H9 (cell line): Measurements from ENCODE around the gene ANKRD29. TPM values are rescaled to one million over a fixed set of nuclear protein-coding genes. Genes with fewer than 3 reads are reported as not detected.

ENCODE experiments used
- DNase-seq: peaks from one replicate; pipeline ENCODE4 v3.0.0-alpha.2; 2017
- H2AFZ ChIP-seq: one replicate; pipeline ENCODE4 v1.6.1; 2013; ENCODE audit warnings: mild to moderate bottlenecking, low read length, control low read depth, moderate library complexity
- H2AK5ac ChIP-seq: 2 replicates; pipeline ENCODE4 v1.6.1; 2013; ENCODE audit warnings: low read length, control low read depth, mixed read lengths; ENCODE audit not compliant: insufficient read length
- H2BK120ac ChIP-seq: one replicate; pipeline ENCODE4 v1.6.1; 2013; ENCODE audit warnings: low read depth, mild to moderate bottlenecking, low read length, control low read depth, inconsistent platforms; ENCODE audit not compliant: poor library complexity, severe bottlenecking
- H2BK12ac ChIP-seq: 2 replicates; pipeline ENCODE4 v1.6.1; 2013; ENCODE audit warnings: low read length, control low read depth, mixed read lengths, low read depth; ENCODE audit not compliant: insufficient read length
- H2BK15ac ChIP-seq: 2 replicates; pipeline ENCODE4 v1.6.1; 2013; ENCODE audit warnings: low read depth, low read length, control low read depth
- H2BK20ac ChIP-seq: one replicate; pipeline ENCODE4 v1.6.1; 2013; ENCODE audit warnings: low read depth, mild to moderate bottlenecking, low read length, control low read depth, inconsistent platforms; ENCODE audit not compliant: poor library complexity, severe bottlenecking
- H2BK5ac ChIP-seq: 2 replicates; pipeline ENCODE4 v1.6.1; 2013; ENCODE audit warnings: low read length, control low read depth, mixed read lengths; ENCODE audit not compliant: insufficient read length
- H3K14ac ChIP-seq: 2 replicates; pipeline ENCODE4 v1.6.1; 2013; ENCODE audit warnings: low read length, control low read depth; ENCODE audit not compliant: insufficient read depth
- H3K18ac ChIP-seq: 2 replicates; pipeline ENCODE4 v1.6.1; 2013; ENCODE audit warnings: low read depth, mild to moderate bottlenecking, mixed read lengths, low read length, control low read depth; ENCODE audit not compliant: insufficient read length
- H3K23ac ChIP-seq: 2 replicates; pipeline ENCODE4 v1.6.1; 2013; ENCODE audit warnings: low read length, control low read depth, mixed read lengths, low read depth; ENCODE audit not compliant: insufficient read length
- H3K23me2 ChIP-seq: 2 replicates; pipeline ENCODE4 v1.6.1; 2013; ENCODE audit warnings: low read depth, mild to moderate bottlenecking, mixed read lengths, low read length, control low read depth; ENCODE audit not compliant: insufficient read length, poor library complexity, severe bottlenecking
- H3K27ac ChIP-seq: 2 replicates; pipeline ENCODE4 v1.5.1; 2013; ENCODE audit warnings: low read length, control low read depth, mixed read lengths, low read depth; ENCODE audit not compliant: insufficient read length
- H3K27me3 ChIP-seq: 2 replicates; pipeline ENCODE4 v1.6.1; 2013; ENCODE audit warnings: low read length, control low read depth, inconsistent platforms; ENCODE audit not compliant: insufficient read depth
- H3K4ac ChIP-seq: 2 replicates; pipeline ENCODE4 v1.6.1; 2013; ENCODE audit warnings: low read depth, mild to moderate bottlenecking, control low read depth, inconsistent platforms, low read length, moderate library complexity
- H3K4me1 ChIP-seq: 2 replicates; pipeline ENCODE4 v1.6.1; 2013; ENCODE audit warnings: low read length, control low read depth, inconsistent platforms; ENCODE audit not compliant: insufficient read depth
- H3K4me2 ChIP-seq: 2 replicates; pipeline ENCODE4 v1.6.1; 2013; ENCODE audit warnings: low read length, control low read depth, mixed read lengths; ENCODE audit not compliant: insufficient read length, insufficient read depth
- H3K56ac ChIP-seq: 2 replicates; pipeline ENCODE4 v1.6.1; 2013; ENCODE audit warnings: low read depth, mild to moderate bottlenecking, mixed read lengths, low read length, control low read depth; ENCODE audit not compliant: insufficient read length
- H3K79me1 ChIP-seq: 2 replicates; pipeline ENCODE4 v1.6.1; 2013; ENCODE audit warnings: low read depth, mild to moderate bottlenecking, moderate library complexity, low read length, control low read depth, inconsistent platforms; ENCODE audit not compliant: insufficient read depth, poor library complexity, severe bottlenecking
- H3K79me2 ChIP-seq: 2 replicates; pipeline ENCODE4 v1.6.1; 2013; ENCODE audit warnings: low read length, control low read depth, inconsistent platforms; ENCODE audit not compliant: insufficient read depth
- H3K9ac ChIP-seq: 2 replicates; pipeline ENCODE4 v1.6.1; 2013; ENCODE audit warnings: low read length, control low read depth, mixed read lengths; ENCODE audit not compliant: insufficient read length; ENCODE audit errors: extremely low read depth
- H3K9me3 ChIP-seq: one replicate; pipeline ENCODE4 v1.6.1; 2013; ENCODE audit warnings: low read depth, low read length, inconsistent platforms; ENCODE audit not compliant: control insufficient read depth
- H3T11ph ChIP-seq: one replicate; pipeline ENCODE4 v1.6.1; 2013; ENCODE audit warnings: mild to moderate bottlenecking, low read length, control low read depth, inconsistent platforms
- H4K20me1 ChIP-seq: one replicate; pipeline ENCODE4 v1.6.1; 2013; ENCODE audit not compliant: control insufficient read depth, insufficient read length, insufficient read depth
- H4K5ac ChIP-seq: 2 replicates; pipeline ENCODE4 v1.6.1; 2013; ENCODE audit warnings: low read depth, mild to moderate bottlenecking, mixed read lengths, low read length, control low read depth; ENCODE audit not compliant: insufficient read length
- H4K8ac ChIP-seq: replicated peaks from 2 replicates; pipeline ENCODE4 v1.6.1; 2013; ENCODE audit warnings: low read length, control low read depth, mixed read lengths, low read depth; ENCODE audit not compliant: insufficient read length
- H4K91ac ChIP-seq: 2 replicates; pipeline ENCODE4 v1.6.1; 2013; ENCODE audit warnings: low read depth, mild to moderate bottlenecking, moderate library complexity, mixed read lengths, low read length, control low read depth; ENCODE audit not compliant: insufficient read length
- H3K27ac Mint-ChIP-seq, 3 experiments: 2 replicates in 2 of 3; 3 replicates in 1 of 3; pipeline ENCODE4 v1.8.0; 2020 to 2021; ENCODE audit warnings: mixed read lengths in 3 of 3, mild to moderate bottlenecking in 1 of 3, moderate library complexity in 1 of 3
- H3K27me3 Mint-ChIP-seq: 2 replicates; pipeline ENCODE4 v1.8.0; 2021; ENCODE audit warnings: low read depth, mild to moderate bottlenecking, moderate library complexity, mixed read lengths
- H3K36me3 Mint-ChIP-seq, 3 experiments: 2 replicates in 2 of 3; 3 replicates in 1 of 3; pipeline ENCODE4 v1.8.0; 2020 to 2021; ENCODE audit warnings: low read depth in 3 of 3, mixed read lengths in 3 of 3; ENCODE audit not compliant: insufficient read depth in 1 of 3
- H3K4me1 Mint-ChIP-seq, 2 experiments: 2 replicates each; pipeline ENCODE4 v1.8.0; 2020; ENCODE audit warnings: mixed read lengths in 2 of 2
- H3K4me3 Mint-ChIP-seq, 2 experiments: 2 replicates in 1 of 2; 3 replicates in 1 of 2; pipeline ENCODE4 v1.8.0; 2020 to 2021; ENCODE audit warnings: mild to moderate bottlenecking in 2 of 2, mixed read lengths in 2 of 2, moderate library complexity in 1 of 2
- H3K9me3 Mint-ChIP-seq, 2 experiments: 2 replicates in 1 of 2; 3 replicates in 1 of 2; pipeline ENCODE4 v1.8.0; 2020; ENCODE audit warnings: mild to moderate bottlenecking in 2 of 2, mixed read lengths in 2 of 2, moderate library complexity in 1 of 2
- WGBS: extraction: QIAGEN DNeasy Blood & Tissue Kit; methylation state at CpG from one replicate; pipeline ENCODE4 v1.1.7; 2013; ENCODE audit warnings: missing lambda C conversion rate, low lambda C conversion rate, mixed read lengths; ENCODE audit not compliant: insufficient read length; ENCODE audit errors: extremely low coverage; 5-methylcytosine and 5-hydroxymethylcytosine counted together
- total RNA-seq: library from RNA; stranded (reverse); gene quantifications from 2 replicates; pipeline ENCODE4 v1.2.1, GENCODE V29; 2021
- TF ChIP-seq, protein P1 (sequence below): fragments of 200-600 bp; sonication (generic); conservative IDR thresholded peaks from 3 replicates; pipeline ENCODE4 v1.8.0; 2021; ENCODE audit warnings: antibody characterized with exemption, mild to moderate bottlenecking

ANKRD29 gene
- total RNA-seq, 1 experiment from 2014 or later: 2.1 TPM

DNA sequence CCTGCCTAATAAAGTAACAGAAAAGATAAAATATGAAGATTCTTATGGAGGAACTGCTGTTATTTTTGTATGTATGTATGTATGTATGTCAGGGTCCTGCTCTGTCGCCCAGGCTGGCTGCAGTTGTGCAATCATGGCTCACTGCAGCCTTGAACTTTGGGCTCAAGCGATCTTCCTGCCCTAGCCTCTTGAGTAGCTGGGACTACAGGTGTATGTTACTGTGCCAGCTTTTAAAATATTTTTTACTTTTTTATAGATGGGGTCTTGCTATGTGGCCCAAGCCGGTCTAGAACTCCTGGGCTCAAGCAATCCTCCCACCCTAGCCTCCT, 26.7 kb downstream of the ANKRD29 start:
- H3K9me3 ChIP-seq: no peaks in the 10 kb centered on the region
- no peak overlapping the region for H2BK120ac ChIP-seq
- Mint-ChIP-seq H3K9me3 (no peaks in the 10 kb centered on the region), H3K36me3 (no peaks in the 10 kb centered on the region), H3K4me3 (no peak overlapping the region), H3K27ac (no peak overlapping the region), H3K27me3 (peaks cover 2% of the 10 kb centered on the region; the same call in 1 of the 2 replicates), H3K4me1 (peaks cover 12 to 15% of the 10 kb centered on the region in 2 experiments)
- no peak overlapping the region for H3K9ac ChIP-seq
- H3K27ac ChIP-seq: no peak overlapping the region
- no peak overlapping the region for H2AFZ ChIP-seq
- no peaks in the 10 kb centered on the region for H3K27me3 ChIP-seq
- H2BK5ac ChIP-seq: no peak overlapping the region
- peak overlapping the region; percentile 81 for H4K91ac ChIP-seq
- no peak overlapping the region for H3K18ac ChIP-seq
- no peak overlapping the region for H3K4ac ChIP-seq
- no CpG with 5 or more reads among the region's 3 CpGs for WGBS
- no peaks in the 10 kb centered on the region for H3K79me1 ChIP-seq
- H2AK5ac ChIP-seq: no peak overlapping the region
- H3K23me2 ChIP-seq: no peaks in the 10 kb centered on the region
- H4K8ac ChIP-seq: no peak overlapping the region
- no peak overlapping the region for H4K5ac ChIP-seq
- no peak overlapping the region for H3K56ac ChIP-seq
- H2BK15ac ChIP-seq: no peak overlapping the region
- H2BK12ac ChIP-seq: no peak overlapping the region
- peaks cover 5% of the 10 kb centered on the region; the same call in 1 of the 2 replicates for H3K4me1 ChIP-seq
- H2BK20ac ChIP-seq: no peak overlapping the region
- H3K23ac ChIP-seq: no peak overlapping the region
- H3T11ph ChIP-seq: no peak overlapping the region
- H3K4me2 ChIP-seq: peak overlapping the region; percentile 8
- no peaks in the 10 kb centered on the region for H4K20me1 ChIP-seq
- no peak overlapping the region for H3K14ac ChIP-seq
- H3K79me2 ChIP-seq: no peaks in the 10 kb centered on the region
- no peak for DNase-seq
- TF ChIP-seq, protein P1, sequence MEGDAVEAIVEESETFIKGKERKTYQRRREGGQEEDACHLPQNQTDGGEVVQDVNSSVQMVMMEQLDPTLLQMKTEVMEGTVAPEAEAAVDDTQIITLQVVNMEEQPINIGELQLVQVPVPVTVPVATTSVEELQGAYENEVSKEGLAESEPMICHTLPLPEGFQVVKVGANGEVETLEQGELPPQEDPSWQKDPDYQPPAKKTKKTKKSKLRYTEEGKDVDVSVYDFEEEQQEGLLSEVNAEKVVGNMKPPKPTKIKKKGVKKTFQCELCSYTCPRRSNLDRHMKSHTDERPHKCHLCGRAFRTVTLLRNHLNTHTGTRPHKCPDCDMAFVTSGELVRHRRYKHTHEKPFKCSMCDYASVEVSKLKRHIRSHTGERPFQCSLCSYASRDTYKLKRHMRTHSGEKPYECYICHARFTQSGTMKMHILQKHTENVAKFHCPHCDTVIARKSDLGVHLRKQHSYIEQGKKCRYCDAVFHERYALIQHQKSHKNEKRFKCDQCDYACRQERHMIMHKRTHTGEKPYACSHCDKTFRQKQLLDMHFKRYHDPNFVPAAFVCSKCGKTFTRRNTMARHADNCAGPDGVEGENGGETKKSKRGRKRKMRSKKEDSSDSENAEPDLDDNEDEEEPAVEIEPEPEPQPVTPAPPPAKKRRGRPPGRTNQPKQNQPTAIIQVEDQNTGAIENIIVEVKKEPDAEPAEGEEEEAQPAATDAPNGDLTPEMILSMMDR: no peak
